Skeletal muscle cell (primary cell): ENCODE data around the gene CALM1.
"Not testable (repeated sequence)": the region's sequence is repeated elsewhere in the genome, so short reads cannot be mapped to it uniquely, and the experiment has no call there.

Experiments used
- DNase-seq: peaks from one replicate; pipeline ENCODE4 v3.0.0-alpha.2; 2010; ENCODE audit warnings: low read depth
- H3K4me3 ChIP-seq: 2 replicates; pipeline ENCODE4 v1.5.1; 2011; ENCODE audit warnings: low read depth, mild to moderate bottlenecking, control low read depth, low read length, moderate library complexity

Gene CALM1

GRCh38 chr14:90382491-90383125 is 14.2 kb upstream of the CALM1 start:
- peak; percentile 49 for DNase-seq

GRCh38 chr14:90383126-90383730 is 13.6 kb upstream of the CALM1 start:
- DNase-seq, result peak; percentile 100
- H3K4me3 ChIP-seq, result peak overlapping the region; percentile 64

More at GRCh38 chr14:90382491-90383125, 14.2 kb upstream of the CALM1 start:
- H3K4me3 ChIP-seq, result peak overlapping the region; percentile 64

- peak overlapping the region; percentile 43 for H3K4me3 ChIP-seq
- no peak for DNase-seq
Measured at GRCh38 chr14:90383731-90384542, 12.9 kb upstream of the CALM1 start.

- no peak for DNase-seq
- H3K4me3 ChIP-seq, result no peak overlapping the region
Measured at GRCh38 chr14:90384543-90384911, 12.3 kb upstream of the CALM1 start.

- H3K4me3 ChIP-seq, result no peak overlapping the region
- no peak for DNase-seq
Measured at GRCh38 chr14:90386321-90386720, 10.5 kb upstream of the CALM1 start.

- H3K4me3 ChIP-seq, result no peak overlapping the region
- no peak for DNase-seq
Measured at GRCh38 chr14:90387206-90387760, 9.5 kb upstream of the CALM1 start.

- DNase-seq, result peak; percentile 70
- no peak overlapping the region for H3K4me3 ChIP-seq
Measured at GRCh38 chr14:90388437-90388836, 8.4 kb upstream of the CALM1 start.

- H3K4me3 ChIP-seq, result no peak overlapping the region
- DNase-seq, result no peak
Measured at GRCh38 chr14:90388982-90389381, 7.8 kb upstream of the CALM1 start.

- DNase-seq, result no peak
Measured at GRCh38 chr14:90393966-90394365, 2.9 kb upstream of the CALM1 start.

GRCh38 chr14:90394782-90395181 is 2.0 kb upstream of the CALM1 start:
- DNase-seq, H3K4me3 ChIP-seq: not testable (repeated sequence)

More at GRCh38 chr14:90393966-90394365, 2.9 kb upstream of the CALM1 start:
- H3K4me3 ChIP-seq, result no peak overlapping the region

- DNase-seq, result no peak
- peak overlapping the region; percentile 91 for H3K4me3 ChIP-seq
Measured at GRCh38 chr14:90397425-90398314, 841 bp downstream of the CALM1 start.

- peak overlapping the region; percentile 91 for H3K4me3 ChIP-seq
- no peak for DNase-seq
Measured at GRCh38 chr14:90398315-90398839, 1.5 kb downstream of the CALM1 start.

GRCh38 chr14:90398841-90399540 is 2.2 kb downstream of the CALM1 start:
- peak overlapping the region; percentile 91 for H3K4me3 ChIP-seq
- no peak for DNase-seq

- H3K4me3 ChIP-seq, result peak overlapping the region; percentile 91
Measured at GRCh38 chr14:90399541-90400444, 3.0 kb downstream of the CALM1 start.

GRCh38 chr14:90400904-90401561 is 4.2 kb downstream of the CALM1 start:
- no peak for DNase-seq

More at GRCh38 chr14:90399541-90400444, 3.0 kb downstream of the CALM1 start:
- peak; percentile 67 for DNase-seq

GRCh38 chr14:90402016-90402415 is 5.2 kb downstream of the CALM1 start:
- no peak overlapping the region for H3K4me3 ChIP-seq
- DNase-seq, result no peak

More at GRCh38 chr14:90400904-90401561, 4.2 kb downstream of the CALM1 start:
- H3K4me3 ChIP-seq, result no peak overlapping the region

GRCh38 chr14:90403065-90403464 is 6.2 kb downstream of the CALM1 start:
- no peak overlapping the region for H3K4me3 ChIP-seq

More at GRCh38 chr14:90403065-90403464, 6.2 kb downstream of the CALM1 start:
- no peak for DNase-seq
